GM21390 (cell line): ENCODE measurements around the gene SYPL2.
"Not testable (repeated sequence)": the region's sequence is repeated elsewhere in the genome, so short reads cannot be mapped to it uniquely, and the experiment has no call there.

Experiments
- ATAC-seq: cut with Tn5 transposase; IDR thresholded peaks from one replicate; pipeline ENCODE4 v1.9.1; 2021; ENCODE audit not compliant: unreplicated experiment

The SYPL2 gene

DNA sequence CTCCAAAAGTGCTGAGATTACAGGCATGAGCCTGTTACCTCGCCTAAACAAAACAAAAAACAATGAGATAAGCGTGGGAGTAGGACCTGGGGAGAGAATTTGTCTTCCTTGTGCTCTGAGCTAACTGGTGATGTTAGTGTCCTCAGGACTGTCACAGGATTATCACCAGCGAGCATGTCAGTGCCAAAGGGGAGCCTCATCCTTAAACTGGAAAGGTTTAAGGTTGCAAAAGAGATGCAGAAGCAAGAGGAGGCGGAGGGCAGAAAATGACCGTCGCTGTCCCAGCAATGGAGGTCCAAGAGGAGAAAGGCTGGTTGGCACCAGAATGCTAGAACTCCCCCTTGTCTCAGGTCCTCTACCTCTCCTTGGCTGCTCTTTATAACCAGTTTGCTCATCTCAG is 3.9 kb downstream of the SYPL2 start:
- ATAC-seq, result no peak

DNA sequence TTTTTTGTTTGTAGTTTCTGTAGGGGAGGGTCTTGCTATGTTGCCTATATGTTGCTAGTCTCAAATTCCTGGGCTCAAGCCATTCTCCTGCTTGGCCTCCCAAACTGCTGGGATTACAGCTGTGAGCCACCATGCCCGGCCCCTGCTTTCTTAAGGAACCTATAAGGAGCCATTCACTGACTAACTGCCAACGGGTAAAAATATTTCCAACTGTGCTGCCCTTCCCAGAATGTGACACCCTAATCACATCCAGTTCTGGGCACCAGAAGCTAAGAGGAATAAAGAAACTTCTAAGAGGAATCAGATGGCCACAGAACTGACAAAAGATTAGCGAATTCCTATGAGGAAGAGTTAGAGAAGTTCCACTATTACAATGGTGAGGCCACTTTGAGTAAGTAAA is 6.4 kb downstream of the SYPL2 start:
- no peak for ATAC-seq

DNA sequence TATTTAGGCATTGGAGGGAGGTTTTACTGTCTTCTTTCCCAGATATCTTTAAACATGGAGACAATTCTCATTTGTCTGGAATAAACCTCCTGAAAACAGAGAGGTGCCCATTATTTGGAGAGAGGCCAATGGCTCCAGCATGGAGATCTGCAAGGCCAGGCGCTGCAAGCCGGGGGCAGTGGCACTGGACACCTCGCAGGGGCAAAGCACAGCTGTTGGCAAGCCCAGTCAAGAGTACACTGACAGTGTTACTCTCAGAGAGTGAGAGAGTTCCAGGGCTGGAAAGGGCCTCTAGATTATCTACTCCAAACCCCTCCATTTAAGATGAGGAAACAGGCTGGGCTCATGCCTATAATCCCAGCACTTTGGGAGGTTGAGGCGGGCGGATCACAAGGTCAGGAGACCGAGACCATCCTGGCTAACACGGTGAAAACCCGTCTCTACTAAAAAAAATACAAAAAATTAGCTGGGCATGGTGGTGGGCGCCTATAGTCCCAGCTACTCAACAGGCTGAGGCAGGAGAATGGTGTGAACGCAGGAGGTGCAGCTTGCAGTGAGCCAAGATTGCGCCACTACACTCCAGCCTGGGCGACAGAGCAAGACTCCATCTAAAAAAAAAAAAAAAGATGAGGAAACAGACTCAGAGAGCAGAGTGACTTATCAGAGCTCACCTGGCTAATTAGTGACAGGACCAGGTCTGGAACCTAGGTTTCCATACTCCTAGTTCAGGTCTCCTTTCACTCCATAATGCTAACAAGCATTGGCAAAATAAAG is 7.1 kb downstream of the SYPL2 start:
- not testable (repeated sequence) for ATAC-seq

DNA sequence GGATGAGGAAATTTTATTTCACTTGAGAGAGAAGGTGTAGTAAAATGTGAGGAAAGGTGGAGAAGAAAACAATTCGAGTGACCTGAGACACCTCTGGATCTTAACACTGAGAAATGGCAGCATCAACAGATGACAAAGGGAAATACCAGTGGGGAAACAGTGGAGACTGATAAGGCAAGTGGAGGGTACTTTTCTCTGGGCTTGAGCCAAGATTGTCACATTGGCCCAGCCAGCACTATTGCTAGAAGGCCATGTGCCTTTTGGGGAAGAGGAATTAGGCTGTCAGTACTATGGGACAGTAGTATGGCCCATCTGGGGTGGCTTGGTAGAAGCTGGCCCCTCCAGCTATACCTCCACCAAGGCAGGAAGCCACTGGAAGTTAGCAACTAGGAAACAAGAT is 8.4 kb downstream of the SYPL2 start:
- ATAC-seq, result no peak

DNA sequence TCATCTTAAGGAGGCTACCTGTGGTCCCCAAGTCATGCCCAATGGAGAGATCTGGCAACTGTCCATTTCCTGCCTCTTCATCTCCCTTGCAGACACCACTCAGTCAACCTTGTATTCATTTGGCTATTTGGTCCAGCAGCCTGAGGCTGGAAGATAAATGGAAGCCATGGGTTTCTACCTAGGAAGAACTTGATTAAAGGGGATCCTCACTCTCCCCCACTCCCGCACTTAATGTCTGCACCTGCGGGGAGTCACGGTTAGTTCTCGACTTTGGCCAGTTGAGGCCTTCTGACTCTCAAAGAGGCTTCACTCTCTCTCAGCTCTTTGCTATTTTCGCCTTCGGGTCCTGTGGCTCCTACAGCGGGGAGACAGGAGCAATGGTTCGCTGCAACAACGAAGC is 8.9 kb downstream of the SYPL2 start:
- ATAC-seq, result no peak

DNA sequence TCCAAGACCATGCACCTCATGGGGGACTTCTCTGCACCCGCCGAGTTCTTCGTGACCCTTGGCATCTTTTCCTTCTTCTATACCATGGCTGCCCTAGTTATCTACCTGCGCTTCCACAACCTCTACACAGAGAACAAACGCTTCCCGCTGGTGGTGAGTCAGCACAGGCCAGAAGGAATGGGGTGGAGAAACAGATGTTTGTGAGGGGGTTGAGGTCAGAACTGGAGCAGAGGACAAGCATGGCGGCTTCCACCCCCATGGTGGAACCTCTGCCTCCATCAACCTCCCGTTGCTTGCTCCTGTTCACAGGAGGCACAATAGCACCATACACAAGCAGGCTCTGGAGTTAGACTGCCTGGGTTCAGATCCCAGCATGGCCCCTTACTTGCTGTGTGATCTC is 10.5 kb downstream of the SYPL2 start:
- no peak for ATAC-seq

DNA sequence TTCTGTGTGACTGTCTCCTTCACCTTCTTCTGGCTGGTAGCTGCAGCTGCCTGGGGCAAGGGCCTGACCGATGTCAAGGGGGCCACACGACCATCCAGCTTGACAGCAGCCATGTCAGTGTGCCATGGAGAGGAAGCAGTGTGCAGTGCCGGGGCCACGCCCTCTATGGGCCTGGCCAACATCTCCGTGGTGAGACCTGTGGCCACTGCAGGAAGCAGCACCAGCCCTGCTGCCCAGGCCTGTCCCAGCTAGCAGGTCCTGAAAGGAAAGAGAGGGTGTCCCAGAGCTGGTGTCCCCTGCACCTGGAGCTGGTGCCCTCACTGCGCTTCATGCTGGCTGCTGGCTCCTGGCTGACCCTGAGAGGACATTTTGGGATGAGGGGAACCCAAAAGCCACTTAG is 11.5 kb downstream of the SYPL2 start:
- no peak for ATAC-seq

DNA sequence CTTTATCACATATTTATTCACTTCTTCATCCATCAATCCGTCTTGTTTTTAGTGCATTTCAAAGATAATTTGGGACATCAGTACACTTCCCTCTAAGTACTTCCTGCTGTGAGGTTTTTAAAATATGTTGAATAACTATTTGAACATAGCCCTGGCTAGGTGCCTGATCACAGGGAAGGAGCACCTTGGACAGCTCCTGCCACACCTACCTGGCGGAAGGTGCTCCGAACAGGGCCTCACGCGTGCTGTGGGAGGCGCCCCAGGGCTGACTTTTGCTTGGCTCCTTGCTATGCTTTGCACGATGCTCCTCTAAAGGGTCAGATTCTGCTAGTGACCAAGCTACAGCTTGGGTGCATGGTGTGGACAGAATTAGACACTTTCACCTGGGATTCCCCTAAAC is 12.5 kb downstream of the SYPL2 start:
- ATAC-seq, result no peak

DNA sequence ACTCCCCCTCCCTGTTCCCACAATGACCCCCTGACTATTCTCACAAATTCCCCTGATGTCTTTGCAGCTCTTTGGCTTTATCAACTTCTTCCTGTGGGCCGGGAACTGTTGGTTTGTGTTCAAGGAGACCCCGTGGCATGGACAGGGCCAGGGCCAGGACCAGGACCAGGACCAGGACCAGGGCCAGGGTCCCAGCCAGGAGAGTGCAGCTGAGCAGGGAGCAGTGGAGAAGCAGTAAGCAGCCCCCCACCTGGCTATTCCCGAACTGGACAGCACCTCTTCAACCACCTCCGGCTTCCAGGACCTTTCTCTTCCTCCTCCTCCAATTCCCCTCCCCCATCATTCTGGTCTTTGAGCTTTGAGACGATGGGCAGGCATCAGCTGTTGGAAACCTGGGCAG is 13.0 kb downstream of the SYPL2 start:
- ATAC-seq, result no peak

DNA sequence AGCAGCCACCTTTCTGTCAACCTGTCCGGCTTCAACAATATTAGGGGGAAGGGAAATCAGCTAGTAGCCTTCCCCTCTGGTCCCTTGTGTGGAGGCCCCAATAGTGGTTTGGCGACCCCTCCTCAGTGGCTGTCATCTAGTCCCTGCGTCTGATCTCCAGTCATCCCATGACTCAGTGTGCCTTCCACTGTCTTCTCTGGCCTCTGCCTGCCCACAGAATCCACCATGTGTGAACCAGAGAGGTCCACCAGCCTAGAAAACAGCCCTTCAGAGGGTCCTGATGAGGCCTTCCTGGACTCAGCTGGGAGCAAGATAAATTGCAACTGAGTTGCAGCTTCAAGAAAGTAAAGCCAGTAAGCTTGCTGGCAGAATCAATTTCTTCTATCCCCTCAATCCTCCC is 13.6 kb downstream of the SYPL2 start:
- no peak for ATAC-seq

DNA sequence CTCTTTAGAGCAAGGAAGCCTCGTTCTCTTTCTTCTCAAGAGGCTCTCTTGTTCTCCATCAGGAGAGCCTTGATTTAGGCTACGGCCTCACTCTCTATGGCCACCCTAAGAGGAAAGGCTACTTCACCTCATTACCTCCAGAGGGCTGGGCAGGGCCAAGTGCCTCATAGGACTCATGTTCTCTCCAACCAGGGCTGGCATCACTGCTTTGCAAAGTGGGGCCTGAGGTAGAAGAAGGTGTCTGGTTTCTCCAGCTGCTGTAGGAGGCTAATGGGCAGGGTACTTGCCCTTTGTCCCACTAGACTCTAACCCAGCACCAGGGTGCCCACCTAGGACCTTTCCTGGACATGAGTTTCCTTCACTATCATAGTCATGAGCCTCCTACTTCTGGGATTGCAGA is 15.3 kb downstream of the SYPL2 start:
- no peak for ATAC-seq

DNA sequence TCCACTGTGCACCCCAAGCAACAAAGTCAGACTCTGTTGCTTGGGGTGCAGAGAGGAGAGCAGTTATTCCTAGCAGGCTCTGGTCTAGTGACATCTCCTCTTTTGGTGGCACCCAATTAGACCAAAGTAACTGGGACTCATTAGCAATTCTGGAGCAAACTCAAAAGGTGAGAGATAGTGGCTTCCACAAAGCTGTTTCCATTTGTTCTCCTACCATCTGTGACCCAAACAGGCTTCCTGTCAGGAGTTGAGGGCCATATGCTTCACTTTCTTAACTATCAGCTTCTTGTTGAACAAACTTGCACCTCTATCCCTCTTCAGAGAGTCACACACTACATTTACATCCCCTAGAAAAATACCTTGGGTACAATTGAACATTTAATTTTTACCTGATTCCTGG is 15.9 kb downstream of the SYPL2 start:
- no peak for ATAC-seq

DNA sequence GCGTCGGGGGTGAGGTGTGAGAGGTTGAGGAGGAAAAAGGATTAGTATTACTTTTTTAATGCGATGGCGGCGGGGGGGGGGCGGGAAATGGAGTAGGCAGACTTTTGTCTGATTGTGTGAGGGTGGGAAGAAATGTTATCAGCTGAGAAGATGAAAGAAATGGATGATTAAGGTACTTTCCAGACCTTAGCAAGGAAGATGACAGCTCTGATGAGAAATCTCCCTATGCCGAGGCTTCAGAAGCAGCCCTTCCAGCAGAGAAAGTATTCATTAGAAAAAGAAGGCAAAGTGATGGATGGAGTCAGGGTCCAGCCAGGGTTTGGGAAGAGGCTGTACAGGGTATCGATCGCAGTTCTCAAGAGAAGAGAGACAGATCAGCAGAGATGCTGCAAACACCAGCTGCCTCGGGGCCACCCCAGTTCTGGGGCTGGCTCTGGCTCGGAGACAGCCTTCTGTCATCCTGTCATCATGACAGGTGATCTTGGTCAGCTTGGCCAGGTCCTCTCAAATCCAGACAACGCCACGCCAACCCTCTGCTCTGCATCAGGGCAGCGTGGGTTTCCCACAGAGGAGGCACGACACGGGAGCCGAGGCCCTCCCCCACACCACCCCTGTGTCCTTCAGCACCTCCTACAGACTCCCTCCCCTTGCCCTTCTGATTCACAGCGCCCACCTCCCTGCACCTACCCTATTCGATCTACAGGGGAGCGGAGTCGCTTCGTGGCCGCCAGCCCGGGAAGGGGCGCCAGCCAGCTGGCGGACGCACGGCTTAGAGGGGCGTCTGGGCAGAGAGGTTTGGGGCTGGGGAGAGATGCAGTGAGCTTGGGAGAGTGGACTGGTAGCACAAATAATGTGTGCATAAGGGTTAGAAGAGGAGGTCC is 16.7 kb downstream of the SYPL2 start:
- peak; percentile 23 for ATAC-seq

DNA sequence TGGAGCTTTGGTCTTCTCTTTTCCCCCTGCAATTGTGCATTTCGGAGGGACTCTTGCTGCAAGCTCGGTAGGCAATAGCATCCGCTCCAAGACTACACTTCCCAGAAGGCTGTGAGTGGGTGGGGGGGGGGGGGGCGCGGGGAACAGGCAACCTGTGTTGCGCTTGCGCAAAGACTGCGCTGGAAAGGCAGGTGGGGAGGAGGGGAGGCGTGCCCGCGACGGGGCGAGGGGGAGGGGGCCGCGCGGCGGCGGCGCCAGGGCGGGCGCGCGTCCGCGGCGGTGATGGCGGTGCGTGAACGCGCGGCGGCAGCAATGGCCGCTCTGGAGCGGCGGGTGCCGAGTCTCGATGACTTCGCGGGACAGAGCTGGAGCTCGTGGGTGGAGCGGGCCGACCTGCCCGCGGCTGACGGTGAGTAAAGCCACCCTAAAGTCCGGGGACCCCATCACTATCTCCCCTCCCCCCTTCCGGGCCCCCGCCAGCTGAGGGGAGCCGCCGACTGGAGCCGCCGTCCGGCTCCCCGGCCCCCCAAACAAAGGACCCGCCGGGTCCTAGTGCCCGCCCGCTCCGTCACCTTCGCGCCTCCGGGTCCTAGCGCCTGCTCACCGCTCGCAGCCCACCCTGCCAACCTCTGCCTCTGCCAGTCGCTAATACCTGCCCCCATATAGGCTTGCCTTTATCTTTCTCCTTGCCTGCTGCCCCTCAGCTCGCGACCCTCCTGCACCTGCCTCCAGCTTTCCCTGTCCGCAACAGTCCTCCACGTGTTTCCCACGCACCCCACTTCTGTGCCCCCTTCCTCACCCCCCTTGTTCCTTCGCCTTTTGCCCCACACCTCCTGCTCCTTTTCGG is 17.5 kb downstream of the SYPL2 start, which contains the start of gene ATXN7L2:
Gene ATXN7L2, plus strand, starts transcription at position 234 of the 847 bp plus-strand sequence. Its CDS starts 49 bp downstream, at position 283.
- ATAC-seq, result peak; percentile 78

DNA sequence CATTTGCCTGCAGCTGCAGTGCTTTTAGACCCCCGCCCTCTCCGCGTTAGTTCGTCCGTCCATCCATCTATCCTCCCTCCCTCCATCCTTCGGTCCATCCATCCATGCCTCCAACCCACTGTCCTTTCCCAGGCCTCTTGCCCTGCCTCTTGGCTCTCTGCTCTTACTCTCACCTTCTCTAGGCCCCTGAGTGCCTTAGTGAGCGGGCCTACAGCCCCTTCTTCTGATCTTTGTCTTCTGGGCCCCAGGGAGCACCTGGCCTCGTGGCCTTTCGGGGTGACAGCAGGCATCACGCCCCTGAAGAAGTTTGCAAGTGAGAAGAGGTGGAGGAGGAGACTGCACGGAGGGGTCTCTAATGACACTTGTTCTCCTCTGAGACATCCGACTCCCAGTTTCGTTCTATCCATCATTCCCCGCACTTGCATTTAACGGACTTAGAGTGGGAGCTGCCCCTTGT is 18.2 kb downstream of the SYPL2 start:
- no peak for ATAC-seq

DNA sequence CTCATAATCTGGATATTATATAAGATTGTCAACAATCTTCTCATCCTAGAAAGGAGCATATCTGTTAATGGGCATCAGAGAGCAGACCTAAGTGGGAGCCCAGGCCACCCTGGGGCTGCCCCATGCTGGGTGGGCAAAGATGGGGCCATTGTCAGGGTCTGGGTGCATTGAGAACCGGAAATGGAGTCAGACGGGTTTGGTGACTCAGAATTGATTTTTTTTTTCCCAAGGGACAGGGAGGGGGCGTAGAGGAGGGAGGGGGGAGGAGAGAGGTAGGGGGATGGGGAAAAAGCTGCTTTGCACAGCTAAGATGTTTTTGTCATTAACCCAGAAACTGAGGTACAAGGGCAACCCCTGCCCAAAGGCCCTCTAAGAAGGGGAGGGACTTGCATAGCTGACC is 18.7 kb downstream of the SYPL2 start:
- ATAC-seq, result no peak

DNA sequence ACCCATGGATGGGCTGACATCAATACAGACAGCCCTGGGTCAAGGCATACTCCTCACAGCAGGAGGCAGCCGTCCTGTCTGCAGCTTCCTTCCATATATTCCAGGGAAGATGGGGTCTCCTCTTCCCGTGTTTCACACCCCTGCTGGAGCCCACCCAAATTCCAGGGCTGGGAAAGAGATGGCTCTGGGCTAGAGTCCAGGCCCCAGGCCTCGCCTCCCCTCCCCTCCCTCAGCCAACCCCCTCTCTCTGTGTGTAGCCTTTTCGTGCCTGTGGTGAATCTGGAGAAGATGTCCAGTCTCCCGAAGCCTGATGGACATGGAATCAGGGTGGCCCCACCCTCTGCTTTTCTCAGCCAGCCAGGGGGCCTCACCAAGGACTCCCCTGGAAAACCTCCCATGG is 20.9 kb downstream of the SYPL2 start:
- ATAC-seq, result no peak

DNA sequence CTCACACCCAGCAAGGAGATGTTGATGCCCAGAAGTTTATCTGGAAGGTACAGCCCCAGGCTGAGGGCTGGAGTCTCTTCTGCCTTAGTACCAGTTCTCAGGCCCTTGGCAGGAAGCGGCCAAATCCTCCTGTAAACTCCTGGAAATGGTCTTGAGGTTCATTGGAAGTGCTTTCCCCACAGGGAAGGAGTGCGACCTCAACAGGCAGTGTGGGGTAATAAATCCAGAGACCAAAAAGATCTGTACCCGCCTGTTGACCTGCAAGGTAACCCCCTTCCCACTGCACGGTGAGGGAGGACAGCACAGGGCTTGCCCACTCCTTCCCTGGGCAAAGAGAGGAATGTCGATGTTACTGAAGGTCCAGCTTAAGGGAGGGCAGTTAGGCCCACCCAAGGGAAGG is 21.9 kb downstream of the SYPL2 start:
- ATAC-seq, result no peak

DNA sequence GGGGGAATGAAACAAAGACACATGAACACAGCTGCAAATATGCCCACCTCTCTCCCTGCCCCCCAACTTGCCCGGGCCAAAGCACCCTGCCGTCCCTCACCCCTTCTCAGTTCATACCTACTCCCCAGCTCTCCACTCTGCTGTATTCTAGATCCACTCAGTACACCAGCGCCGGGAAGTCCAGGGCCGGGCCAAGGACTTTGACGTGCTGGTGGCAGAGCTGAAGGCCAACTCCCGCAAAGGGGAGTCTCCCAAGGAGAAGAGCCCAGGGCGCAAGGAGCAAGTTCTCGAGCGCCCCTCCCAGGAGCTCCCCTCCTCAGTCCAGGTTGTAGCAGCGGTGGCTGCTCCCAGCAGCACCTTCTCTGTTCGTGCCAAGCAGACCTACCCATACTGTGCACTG is 22.4 kb downstream of the SYPL2 start:
- ATAC-seq, result no peak

DNA sequence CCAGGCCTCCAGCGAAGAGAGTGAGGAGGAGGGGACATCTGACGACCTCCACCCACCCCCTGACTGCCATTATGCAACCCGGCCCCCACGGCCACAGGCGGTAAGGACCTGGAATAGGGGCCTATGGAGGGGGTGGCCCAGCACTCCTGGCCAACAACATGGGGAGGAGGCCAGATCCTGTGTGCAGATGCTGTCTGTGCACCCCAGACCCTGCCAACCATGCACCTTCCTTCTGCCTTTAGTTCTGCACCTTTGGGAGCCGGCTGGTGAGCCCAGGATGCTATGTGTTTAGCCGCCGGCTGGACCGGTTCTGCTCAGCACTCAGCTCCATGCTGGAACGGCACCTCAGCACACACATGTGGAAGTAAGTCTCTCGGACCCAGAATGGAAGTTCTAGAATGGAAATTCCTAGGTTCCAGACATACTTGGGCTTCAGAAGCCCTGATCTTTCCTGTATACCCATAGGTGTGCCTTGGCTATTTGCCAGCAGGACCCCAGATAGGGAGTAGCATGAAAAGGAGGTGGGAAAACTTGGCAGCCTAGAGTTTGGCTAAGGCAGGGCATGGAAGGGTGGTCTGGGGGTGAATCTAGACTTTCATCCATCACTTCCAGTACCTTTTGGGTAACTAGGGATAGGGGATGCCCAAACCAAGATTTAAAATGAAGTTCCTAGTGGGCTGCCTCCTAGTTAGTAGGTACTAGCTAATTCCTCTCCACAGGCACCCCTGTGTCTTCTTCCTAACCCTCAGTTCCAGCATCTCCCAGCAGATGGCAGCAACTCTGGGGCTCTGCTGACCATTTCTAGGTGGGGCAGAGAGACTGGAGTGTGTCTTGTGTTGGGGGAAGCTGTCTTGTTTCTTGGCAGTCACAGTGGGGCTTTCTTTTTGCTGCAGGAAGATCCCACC is 23.9 kb downstream of the SYPL2 start:
- no peak for ATAC-seq
